ENCODE measurements around the gene ZNF436. TPM values are rescaled to one million over a fixed set of nuclear protein-coding genes. Genes with fewer than 3 reads are reported as not detected.

The ZNF436 gene
- total RNA-seq = 19.6 and 24.6 TPM in 2 replicates

DNA sequence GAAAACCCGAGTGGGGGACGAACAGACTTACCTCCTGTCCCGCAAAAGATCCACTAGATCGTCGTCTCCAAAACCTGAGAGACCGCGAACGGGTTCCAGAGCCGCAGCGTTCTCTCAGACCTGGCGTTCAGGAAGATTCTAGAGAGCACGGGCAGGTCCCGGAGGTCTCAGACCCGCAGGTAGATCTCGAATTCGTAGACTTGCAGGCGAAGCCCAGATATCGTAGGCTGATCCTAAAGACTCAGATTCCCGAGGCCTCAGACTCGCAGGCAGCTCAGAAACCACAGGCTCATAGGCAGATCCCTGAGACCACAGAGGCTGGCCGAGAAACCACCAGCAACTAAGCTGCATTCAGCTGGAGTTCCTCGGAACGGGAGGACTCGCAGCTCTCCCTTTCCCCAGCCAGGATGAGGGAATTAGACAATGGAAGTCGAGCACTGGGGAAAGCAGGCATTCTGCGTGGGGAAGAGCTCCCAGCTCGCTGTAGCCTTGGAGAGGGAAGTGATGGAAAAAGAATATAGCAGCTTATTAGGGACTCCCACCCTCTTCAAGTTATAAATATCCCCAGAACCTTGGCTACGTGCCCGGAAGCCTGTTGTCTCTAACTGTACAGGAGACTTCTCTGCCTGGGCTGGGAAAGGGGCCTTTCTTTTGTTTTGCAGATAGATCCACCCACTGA is at the start of gene ZNF436:
Gene ZNF436 (minus strand): TSS at position 502 of the 679 bp plus-strand sequence. CDS start 1,831 bp downstream, outside the sequence.
- peak; percentile 91 for DNase-seq (ENCODE audit: low read depth)
- peak within 1 kb of the TSS; percentile 81 for H3K4me3 ChIP-seq (ENCODE audit: low read depth, low read length)
- TF ChIP-seq, protein P1, sequence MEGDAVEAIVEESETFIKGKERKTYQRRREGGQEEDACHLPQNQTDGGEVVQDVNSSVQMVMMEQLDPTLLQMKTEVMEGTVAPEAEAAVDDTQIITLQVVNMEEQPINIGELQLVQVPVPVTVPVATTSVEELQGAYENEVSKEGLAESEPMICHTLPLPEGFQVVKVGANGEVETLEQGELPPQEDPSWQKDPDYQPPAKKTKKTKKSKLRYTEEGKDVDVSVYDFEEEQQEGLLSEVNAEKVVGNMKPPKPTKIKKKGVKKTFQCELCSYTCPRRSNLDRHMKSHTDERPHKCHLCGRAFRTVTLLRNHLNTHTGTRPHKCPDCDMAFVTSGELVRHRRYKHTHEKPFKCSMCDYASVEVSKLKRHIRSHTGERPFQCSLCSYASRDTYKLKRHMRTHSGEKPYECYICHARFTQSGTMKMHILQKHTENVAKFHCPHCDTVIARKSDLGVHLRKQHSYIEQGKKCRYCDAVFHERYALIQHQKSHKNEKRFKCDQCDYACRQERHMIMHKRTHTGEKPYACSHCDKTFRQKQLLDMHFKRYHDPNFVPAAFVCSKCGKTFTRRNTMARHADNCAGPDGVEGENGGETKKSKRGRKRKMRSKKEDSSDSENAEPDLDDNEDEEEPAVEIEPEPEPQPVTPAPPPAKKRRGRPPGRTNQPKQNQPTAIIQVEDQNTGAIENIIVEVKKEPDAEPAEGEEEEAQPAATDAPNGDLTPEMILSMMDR (IDR thresholded peaks at IDR 0.05; ENCODE audit: insufficient read depth, low read depth, low read length) = no peak

- DNase-seq (ENCODE audit: low read depth) = no peak
- no peak overlapping the region for H3K4me3 ChIP-seq (ENCODE audit: low read depth, low read length)
- TF ChIP-seq, protein P1 (IDR thresholded peaks at IDR 0.05; ENCODE audit: insufficient read depth, low read depth, low read length) = no peak
Observed at GRCh38 chr1:23419180-23419579, 49.5 kb upstream of the ZNF436 start.

- TF ChIP-seq, protein P1 (IDR thresholded peaks at IDR 0.05; ENCODE audit: insufficient read depth, low read depth, low read length) = no peak
- no peak overlapping the region for H3K4me3 ChIP-seq (ENCODE audit: low read depth, low read length)
- peak; percentile 5 for DNase-seq (ENCODE audit: low read depth)
Observed at GRCh38 chr1:23417570-23417969, 47.9 kb upstream of the ZNF436 start.

- no peak for DNase-seq (ENCODE audit: low read depth)
- TF ChIP-seq, protein P1 (IDR thresholded peaks at IDR 0.05; ENCODE audit: insufficient read depth, low read depth, low read length) = no peak
Observed at GRCh38 chr1:23416964-23417363, 47.3 kb upstream of the ZNF436 start.

DNA sequence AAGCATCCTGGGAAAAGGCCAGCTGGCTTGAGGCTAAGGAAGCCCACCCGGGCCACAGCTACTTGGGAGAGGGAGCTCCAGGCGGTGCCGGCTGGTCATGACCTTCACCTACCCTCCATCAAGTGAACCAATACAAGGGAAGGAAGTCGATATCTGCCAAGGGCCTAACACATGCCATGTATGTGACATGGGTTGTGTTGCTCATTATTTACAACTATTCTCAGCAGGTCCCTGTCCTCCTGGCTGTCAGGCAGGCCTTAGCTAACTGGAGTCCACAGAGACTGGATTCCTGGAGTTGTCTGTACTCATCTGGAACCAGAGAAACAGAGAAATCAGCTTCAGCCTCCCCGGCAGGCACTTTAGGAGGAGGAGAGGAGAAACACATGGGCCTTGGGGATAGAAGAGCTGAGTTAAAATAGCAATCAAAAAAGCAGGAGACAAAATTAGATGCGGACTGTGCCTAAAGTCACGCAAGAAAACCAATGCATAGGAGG is 39.2 kb upstream of the ZNF436 start:
- H3K4me3 ChIP-seq (ENCODE audit: low read depth, low read length) = no peak overlapping the region
- TF ChIP-seq, protein P1 (IDR thresholded peaks at IDR 0.05; ENCODE audit: insufficient read depth, low read depth, low read length) = no peak
- no peak for DNase-seq (ENCODE audit: low read depth)

More at GRCh38 chr1:23416964-23417363, 47.3 kb upstream of the ZNF436 start:
- H3K4me3 ChIP-seq (ENCODE audit: low read depth, low read length) = no peak overlapping the region

DNA sequence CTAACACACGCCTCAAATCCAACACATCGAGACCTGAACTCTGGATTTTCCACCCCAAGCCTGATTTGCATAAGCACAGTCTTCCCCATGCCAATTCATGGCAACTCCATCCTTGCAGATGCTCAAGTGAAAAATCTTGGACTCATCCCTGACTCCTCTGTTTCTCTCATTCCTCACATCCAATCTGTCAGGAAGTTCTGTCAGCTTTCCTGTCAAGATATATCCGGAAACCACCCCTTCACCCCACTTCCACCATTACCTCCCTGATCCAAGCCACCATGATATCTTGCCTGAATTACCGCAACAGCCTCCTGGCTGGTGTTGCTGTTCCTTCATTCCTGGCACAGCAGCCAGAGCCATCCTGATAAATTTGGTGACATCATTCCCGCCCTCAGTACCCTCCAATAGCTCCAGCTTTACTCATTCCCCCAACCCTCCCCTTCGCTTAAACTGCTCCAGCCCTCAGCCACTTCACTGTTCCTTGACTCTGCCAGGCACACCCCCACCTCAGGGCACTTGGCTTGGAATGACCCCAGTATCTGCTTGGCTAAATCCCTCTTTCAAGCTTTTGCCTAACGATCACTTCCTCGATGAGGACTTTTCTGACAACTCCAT is 37.5 kb upstream of the ZNF436 start:
- TF ChIP-seq, protein P1 (IDR thresholded peaks at IDR 0.05; ENCODE audit: insufficient read depth, low read depth, low read length) = no peak
- no peak overlapping the region for H3K4me3 ChIP-seq (ENCODE audit: low read depth, low read length)
- no peak for DNase-seq (ENCODE audit: low read depth)
